GM18868 (cell line): ENCODE data around the gene PLA2G4D.

Source experiments
- ATAC-seq: cut with Tn5 transposase; IDR thresholded peaks from one replicate; pipeline ENCODE4 v1.9.1; 2021; ENCODE audit warnings: mild to moderate bottlenecking, moderate library complexity; ENCODE audit not compliant: unreplicated experiment

Gene PLA2G4D

DNA sequence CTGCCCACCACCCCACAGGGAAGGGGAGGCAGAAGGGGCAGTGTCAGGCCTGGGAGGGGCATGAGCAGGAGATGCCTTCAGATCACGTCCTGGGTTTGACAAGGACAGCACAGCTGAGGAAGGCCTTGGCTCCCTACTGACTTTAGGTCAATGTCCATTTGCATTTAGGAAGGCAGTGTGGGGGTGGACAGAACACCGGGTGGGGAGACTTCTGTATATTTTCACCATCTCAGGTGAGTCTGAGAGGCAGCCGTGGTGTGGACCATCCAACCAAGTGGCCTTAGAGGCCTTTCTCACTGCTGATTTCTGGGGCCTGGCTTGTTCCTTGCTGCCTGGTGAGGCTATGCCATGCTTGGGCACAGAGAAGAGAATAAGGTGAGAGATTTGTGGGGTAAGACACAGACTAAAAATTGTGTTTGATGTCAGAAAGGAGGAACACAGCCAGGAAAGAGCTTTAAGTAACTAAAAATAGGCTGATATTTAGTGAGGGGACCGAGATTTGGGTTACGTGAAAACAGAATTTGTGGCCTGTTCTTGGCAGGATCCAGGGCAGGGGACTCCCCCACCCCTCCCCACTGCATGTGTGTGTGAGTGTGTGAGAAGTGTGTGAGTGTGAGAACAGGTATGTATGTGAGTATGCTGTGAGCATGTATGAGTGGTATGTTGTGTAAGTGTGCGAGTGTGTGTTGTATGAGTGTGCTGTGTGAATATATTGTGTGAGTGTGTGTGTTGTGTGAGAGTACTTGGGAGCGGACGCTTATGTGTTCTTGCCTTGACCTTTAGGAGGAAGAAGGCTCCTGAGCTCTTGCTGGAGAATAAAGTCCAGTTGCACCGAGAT, 61.8 kb downstream of the PLA2G4D start:
- peak; percentile 24 for ATAC-seq

DNA sequence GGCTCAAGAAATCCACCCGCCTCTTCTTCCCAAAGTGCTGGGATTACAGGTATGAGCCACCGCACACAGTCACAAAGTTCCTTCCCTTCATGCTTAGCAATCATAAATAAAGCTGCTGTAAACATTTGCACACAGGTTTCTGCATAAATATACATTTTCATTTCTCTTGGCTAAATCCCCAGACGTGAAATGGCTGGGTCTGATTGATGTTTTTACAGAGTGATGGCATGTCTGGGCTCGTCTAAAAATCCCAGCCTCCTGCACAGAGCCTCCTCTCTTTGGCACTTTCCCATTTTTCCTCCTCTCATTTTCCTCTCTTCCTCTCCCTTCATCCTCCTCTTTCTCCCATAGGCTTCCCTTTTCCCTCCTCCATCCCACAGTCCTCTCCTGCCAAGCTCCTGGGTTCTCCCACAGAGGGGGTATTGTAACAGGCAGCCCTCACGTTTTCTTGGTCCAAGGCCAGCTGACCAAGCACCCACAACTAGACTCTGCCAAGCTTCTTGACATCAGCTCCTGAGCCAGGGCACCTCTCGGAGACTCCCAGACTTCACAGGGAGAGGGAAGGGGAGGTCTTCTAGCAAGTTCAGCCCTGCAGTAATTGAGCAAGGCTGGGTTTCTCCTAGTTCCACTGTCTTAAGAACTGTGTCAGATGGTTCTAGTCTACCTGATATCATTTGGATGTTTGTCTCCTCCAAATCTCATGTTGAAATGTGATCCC, 63.0 kb downstream of the PLA2G4D start:
- no peak for ATAC-seq

DNA sequence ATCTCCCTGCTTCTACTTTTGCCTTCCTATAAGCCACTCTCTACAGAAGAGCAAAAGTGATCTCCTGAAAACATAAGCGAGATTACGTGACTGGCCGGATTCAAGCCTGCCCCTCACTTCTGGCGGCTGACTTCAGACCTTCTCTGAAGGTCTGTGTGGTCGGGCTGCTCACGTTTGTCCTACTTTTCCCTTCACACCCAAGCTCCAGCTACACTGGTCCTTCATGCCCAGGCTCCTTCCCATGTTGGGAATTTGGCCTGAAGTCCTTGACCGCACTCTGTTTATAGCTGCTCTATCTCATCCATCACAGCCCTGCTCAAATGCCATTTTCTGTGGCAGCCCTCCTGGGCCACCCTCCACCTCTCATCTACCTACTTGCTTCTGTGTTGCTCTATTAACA, 66.8 kb downstream of the PLA2G4D start:
- ATAC-seq = no peak

DNA sequence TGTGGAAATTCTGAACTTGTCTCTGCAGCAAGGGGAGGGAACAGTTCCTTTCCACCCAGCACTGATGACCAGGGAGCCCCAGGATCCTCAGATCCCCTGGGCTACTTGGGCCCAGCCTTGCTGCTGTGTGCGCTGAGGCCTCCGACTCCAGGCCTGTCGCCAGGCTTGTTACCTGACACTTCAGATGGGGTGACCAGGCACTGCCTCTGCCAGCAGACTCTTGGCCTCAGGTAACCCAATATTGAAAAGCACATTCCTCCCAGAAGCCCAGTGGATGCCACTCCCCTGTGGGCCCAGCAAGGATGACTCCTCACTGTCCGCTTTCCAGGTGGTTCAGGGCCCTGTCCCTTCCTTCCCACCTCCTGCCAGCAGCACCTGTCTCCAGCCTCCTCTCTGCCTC, 70.1 kb downstream of the PLA2G4D start:
- no peak for ATAC-seq

DNA sequence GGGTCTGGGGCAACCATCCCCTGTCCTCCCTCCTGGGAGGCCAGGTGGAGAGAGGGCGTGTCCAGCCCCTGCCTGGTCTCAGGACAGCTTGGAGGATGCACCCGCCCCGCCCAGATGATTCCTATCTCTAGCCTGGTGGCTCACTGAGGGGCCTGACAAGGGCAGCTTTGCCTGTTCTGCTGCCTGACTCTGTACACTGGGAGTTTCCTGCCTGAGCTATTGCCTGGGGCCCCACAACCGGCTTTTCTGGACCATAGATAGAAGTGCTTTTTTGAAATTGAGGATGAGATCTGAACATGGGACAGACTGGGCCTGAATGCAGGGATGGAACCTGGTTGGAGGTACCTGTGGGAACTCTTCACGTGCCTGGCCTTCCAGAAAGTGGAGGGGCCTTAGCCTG, 72.8 kb downstream of the PLA2G4D start:
- no peak for ATAC-seq

DNA sequence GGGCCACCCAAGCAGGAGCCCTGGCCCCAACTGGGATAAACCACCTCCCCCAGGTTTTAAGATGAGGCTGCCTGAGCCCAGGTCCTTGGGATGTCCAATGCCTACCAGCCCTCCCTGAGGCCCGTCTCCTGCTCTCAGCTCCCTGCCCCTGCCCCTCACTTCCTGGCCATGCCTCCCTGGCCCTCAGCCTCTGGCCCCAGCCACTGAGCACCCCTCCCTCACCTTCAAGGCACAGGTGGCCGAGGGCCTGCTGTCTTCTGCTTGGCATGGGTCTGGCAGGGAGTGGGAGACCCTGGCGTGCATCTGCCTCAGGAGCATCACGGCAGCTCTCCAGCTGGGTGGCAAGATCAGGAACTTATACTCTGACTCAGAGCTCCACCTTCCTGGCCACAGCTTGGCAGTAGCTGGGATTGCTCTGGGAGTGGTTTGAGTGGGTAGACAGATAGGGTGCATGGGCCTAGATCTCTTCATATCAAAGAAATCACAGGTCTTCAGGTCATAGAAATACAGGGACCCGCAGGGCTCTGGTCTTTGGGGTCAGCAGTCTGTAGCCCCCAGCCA, 73.6 kb downstream of the PLA2G4D start, which contains the start of gene PLA2G4E:
Gene PLA2G4E, minus strand, starts transcription at position 330 of the 561 bp plus-strand sequence. Its CDS starts 12 bp downstream, at position 318.
- no peak for ATAC-seq

DNA sequence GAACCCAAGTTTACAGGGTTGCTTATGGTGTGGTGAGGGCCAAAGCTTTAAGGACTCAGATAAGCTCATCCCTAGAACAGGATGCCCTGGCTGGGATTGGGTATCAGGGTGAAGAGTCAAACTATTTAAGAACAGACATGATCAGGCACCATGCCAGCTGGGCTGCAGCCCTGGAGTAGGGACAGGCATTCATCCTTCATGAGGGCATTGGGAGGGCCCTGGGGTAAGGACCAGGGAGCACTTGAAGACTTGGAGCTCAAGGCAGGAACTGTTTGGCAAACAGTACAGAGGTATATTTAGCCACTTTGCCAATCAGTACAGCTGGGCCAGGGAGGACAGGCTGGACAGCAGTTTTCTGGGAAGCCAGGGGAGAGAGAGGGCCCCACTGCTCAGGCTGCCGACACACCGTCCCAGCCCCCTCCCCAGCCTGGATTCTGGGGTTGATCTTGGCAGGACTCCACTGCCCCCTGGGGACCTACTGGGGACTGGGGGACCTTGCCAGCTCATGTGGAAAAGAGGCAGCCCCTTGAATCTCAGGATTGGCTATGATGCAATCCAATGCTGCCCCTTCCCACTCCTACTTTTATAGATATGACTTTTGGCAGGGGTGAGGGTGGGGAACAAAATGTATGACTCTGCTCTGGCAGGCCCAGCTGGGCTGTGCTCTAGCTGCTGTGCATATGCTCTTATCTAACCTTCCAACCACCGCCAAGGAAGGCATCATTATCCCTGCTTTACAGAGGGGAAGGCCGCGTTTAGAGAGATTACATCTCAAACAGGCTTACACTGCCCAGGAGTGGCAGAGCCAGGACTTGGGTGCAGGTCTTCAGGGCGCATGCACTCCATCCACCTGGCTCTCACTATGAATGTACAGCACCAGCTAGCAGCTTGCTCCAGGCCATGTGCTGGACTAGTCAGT, 75.8 kb downstream of the PLA2G4D start:
- ATAC-seq = no peak
